ENCODE data around the gene YKT6.

- no peak for TF ChIP-seq CTCF (IDR thresholded peaks at IDR 0.05; ENCODE audit: low read length)
- TF ChIP-seq EZH2phosphoT487 (IDR thresholded peaks at IDR 0.05; ENCODE audit: low read length): no peak
These were observed 25.0 kb downstream of the YKT6 start for GRCh38 chr7:44225566-44226395.

All from MM.1S (cell line).